HepG2 (cell line): Measurements from ENCODE around the gene MRPL43. TPM values are rescaled to one million over a fixed set of nuclear protein-coding genes. Genes with fewer than 3 reads are reported as not detected.

ENCODE experiments used
- EEA1 ChIP-seq: sonication (generic); formaldehyde crosslinking; IDR thresholded peaks from 2 replicates; pipeline ENCODE4 v1.5.1; 2020; ENCODE audit warnings: mild to moderate bottlenecking, missing genetic modification reagents, borderline replicate concordance
- HNF4A ChIP-seq: sonication (generic); formaldehyde crosslinking; IDR thresholded peaks from 2 replicates; pipeline ENCODE4 v1.4.0; 2020; ENCODE audit warnings: missing genetic modification reagents
- HOXA3 ChIP-seq: sonication (generic); formaldehyde crosslinking; IDR thresholded peaks from 2 replicates; pipeline ENCODE4 v1.5.0; 2020; ENCODE audit warnings: missing genetic modification reagents
- IRF2 ChIP-seq: IDR thresholded peaks from 2 replicates; pipeline ENCODE4 v1.6.1; 2018; ENCODE audit warnings: missing genetic modification reagents, missing compliant biosample characterization
- KDM4B ChIP-seq: sonication (generic); formaldehyde crosslinking; IDR thresholded peaks from 2 replicates; pipeline ENCODE4 v1.4.0; 2020; ENCODE audit warnings: missing genetic modification reagents
- KLF16 ChIP-seq, 2 experiments: sonication (generic) in 1 of 2; formaldehyde crosslinking in 1 of 2; IDR thresholded peaks; 2 replicates each; pipeline versions ENCODE4 v1.6.1 to v1.8.0; 2016 to 2023; ENCODE audit warnings: missing genetic modification reagents in 2 of 2, missing compliant biosample characterization in 1 of 2
- NKX3-1 ChIP-seq: sonication (generic); formaldehyde crosslinking; IDR thresholded peaks from 2 replicates; pipeline ENCODE4 v1.5.0; 2020; ENCODE audit warnings: missing genetic modification reagents
- PHF21A ChIP-seq: sonication (generic); formaldehyde crosslinking; IDR thresholded peaks from 2 replicates; pipeline ENCODE4 v1.5.0; 2020; ENCODE audit warnings: mild to moderate bottlenecking, missing genetic modification reagents
- RAD21 ChIP-seq: fragments of 450-650 bp; formaldehyde crosslinking; IDR thresholded peaks from 2 replicates; pipeline ENCODE4 v1.5.0; 2020; ENCODE audit warnings: mild to moderate bottlenecking
- SMARCE1 ChIP-seq: fragments of 450-650 bp; IDR thresholded peaks from 2 replicates; pipeline ENCODE4 v1.6.1; 2017; ENCODE audit warnings: borderline replicate concordance
- TCF7L2 ChIP-seq: IDR thresholded peaks from 2 replicates; pipeline ENCODE4 v1.6.1; 2011; ENCODE audit warnings: mild to moderate bottlenecking, low read depth, low read length, moderate library complexity
- ZFX ChIP-seq: sonication (generic); formaldehyde crosslinking; IDR thresholded peaks from 2 replicates; pipeline ENCODE4 v1.4.0; 2020; ENCODE audit warnings: mild to moderate bottlenecking, low read depth, missing genetic modification reagents, moderate library complexity
- ZFY ChIP-seq: sonication (generic); formaldehyde crosslinking; IDR thresholded peaks from 2 replicates; pipeline ENCODE4 v1.4.0; 2020; ENCODE audit warnings: missing genetic modification reagents
- ZNF20 ChIP-seq: sonication (generic); formaldehyde crosslinking; IDR thresholded peaks from 2 replicates; pipeline ENCODE4 v1.4.0; 2020; ENCODE audit warnings: mild to moderate bottlenecking, moderate library complexity, missing genetic modification reagents
- ZNF224 ChIP-seq: sonication (generic); formaldehyde crosslinking; IDR thresholded peaks from 2 replicates; pipeline ENCODE4 v1.5.0; 2020; ENCODE audit warnings: mild to moderate bottlenecking, missing genetic modification reagents
- ZNF263 ChIP-seq: sonication (generic); formaldehyde crosslinking; IDR thresholded peaks from 2 replicates; pipeline ENCODE4 v1.4.0; 2020; ENCODE audit warnings: missing genetic modification reagents
- ZNF274 ChIP-seq: sonication (generic); formaldehyde crosslinking; IDR thresholded peaks from 2 replicates; pipeline ENCODE4 v1.5.1; 2020; ENCODE audit warnings: mild to moderate bottlenecking, missing genetic modification reagents
- ZNF30 ChIP-seq: sonication (generic); formaldehyde crosslinking; IDR thresholded peaks from 2 replicates; pipeline ENCODE4 v1.5.0; 2020; ENCODE audit warnings: mild to moderate bottlenecking, missing genetic modification reagents
- ZNF430 ChIP-seq: sonication (generic); formaldehyde crosslinking; IDR thresholded peaks from 2 replicates; pipeline ENCODE4 v1.9.0; 2021; ENCODE audit warnings: mild to moderate bottlenecking, missing genetic modification reagents
- ZNF780A ChIP-seq: sonication (generic); formaldehyde crosslinking; IDR thresholded peaks from 2 replicates; pipeline ENCODE4 v1.8.0; 2022; ENCODE audit warnings: mild to moderate bottlenecking, missing genetic modification reagents, moderate library complexity
- ZZZ3 ChIP-seq: sonication (generic); formaldehyde crosslinking; IDR thresholded peaks from 2 replicates; pipeline ENCODE4 v1.4.0; 2020; ENCODE audit warnings: missing genetic modification reagents, mild to moderate bottlenecking, borderline replicate concordance
- polyA plus RNA-seq, 8 experiments: library from polyadenylated mRNA; depleted of rRNA in 3 of 8; stranded (reverse) in 7 of 8; unstranded in 1 of 8; fragments of >200 nt; fragmentation: Illumina TruSeq in 4 of 8; extraction: Trizol in 4 of 8; gene quantifications; 2 replicates each; pipeline versions ENCODE4 v1.2.1 to v1.2.3, GENCODE V29; 2011 to 2016; ENCODE audit warnings: low read depth in 4 of 8, missing spikeins in 1 of 8, mixed read lengths in 1 of 8; ENCODE audit not compliant: insufficient read depth in 1 of 8
- total RNA-seq, 5 experiments: library from RNA; depleted of rRNA; stranded (reverse); fragments of >200 nt; fragmentation: Illumina TruSeq; extraction: Trizol; gene quantifications; 2 replicates each; pipeline ENCODE4 v1.2.3, GENCODE V29; 2016; ENCODE audit warnings: low read depth in 1 of 5
- TF ChIP-seq, protein P1 (sequence below): sonication (generic); formaldehyde crosslinking; IDR thresholded peaks from 2 replicates; pipeline ENCODE4 v1.4.0; 2020; ENCODE audit warnings: mild to moderate bottlenecking, missing genetic modification reagents
- TF ChIP-seq, protein P2 (sequence below): sonication (generic); IDR thresholded peaks from 2 replicates; pipeline ENCODE4 v1.6.1; 2016; ENCODE audit warnings: low read depth, borderline replicate concordance
- TF ChIP-seq, protein P3 (sequence below): sonication (generic); formaldehyde crosslinking; conservative IDR thresholded peaks from 2 replicates; pipeline ENCODE4 v1.8.0; 2022; ENCODE audit warnings: low read depth, missing genetic modification reagents

Gene MRPL43
- total and polyA plus RNA-seq, 2 of the 13 experiments (the other 11 are each of a cell fraction or from before 2014, with no cell fraction given) = 71.0 to 73.7 TPM

DNA sequence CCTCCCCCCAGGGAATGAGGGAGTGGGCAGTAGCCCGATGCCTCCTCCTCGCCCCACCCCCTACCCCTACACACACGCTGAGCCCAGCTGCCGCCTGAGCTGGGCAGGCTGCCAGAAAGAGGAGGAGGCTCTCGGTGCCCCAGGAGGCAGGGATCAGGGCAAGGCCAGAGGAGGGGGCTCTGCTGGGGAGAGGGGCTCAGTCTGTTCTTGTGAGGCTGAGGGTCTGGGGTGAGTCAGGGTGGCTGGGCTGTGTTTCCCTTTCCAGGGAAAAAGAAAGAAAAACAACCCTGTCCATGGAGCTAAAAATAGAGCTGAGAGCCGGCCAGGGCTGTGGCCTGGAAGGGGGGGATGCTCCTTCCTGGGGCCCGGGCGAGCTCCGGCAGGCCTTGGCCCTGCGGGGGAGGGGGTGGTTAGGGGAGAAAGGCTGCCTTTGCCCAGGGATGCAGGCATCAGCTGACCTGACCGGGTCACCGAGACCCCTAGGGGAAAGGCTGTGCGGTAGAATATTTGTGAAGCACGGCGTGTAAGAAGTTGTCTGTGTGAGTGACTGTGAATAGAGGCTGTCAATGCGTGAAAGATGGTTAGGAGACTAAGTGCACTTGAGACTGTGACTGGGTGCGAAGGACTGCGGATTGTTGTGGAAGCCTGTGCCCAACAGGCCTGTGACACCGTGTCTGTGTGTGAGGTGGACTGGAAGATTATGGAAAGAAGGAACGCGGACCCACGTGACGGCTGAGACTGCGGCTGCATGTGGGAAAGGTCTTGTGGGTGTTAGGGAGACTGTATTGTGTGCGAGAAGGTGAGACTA is 11.1 kb upstream of the MRPL43 start (continued):
- 0 out of 2 replicates have a peak, but pooled peaks have one; percentile 69 for TF ChIP-seq ZNF20 (CRISPR knock-in tag)
- TF ChIP-seq KLF16 (CRISPR knock-in tag; IDR thresholded peaks at IDR 0.05) = 0 out of 4 replicates have a peak, but pooled peaks of 1 of the 2 experiments have one; percentile 4
- TF ChIP-seq, protein P1, sequence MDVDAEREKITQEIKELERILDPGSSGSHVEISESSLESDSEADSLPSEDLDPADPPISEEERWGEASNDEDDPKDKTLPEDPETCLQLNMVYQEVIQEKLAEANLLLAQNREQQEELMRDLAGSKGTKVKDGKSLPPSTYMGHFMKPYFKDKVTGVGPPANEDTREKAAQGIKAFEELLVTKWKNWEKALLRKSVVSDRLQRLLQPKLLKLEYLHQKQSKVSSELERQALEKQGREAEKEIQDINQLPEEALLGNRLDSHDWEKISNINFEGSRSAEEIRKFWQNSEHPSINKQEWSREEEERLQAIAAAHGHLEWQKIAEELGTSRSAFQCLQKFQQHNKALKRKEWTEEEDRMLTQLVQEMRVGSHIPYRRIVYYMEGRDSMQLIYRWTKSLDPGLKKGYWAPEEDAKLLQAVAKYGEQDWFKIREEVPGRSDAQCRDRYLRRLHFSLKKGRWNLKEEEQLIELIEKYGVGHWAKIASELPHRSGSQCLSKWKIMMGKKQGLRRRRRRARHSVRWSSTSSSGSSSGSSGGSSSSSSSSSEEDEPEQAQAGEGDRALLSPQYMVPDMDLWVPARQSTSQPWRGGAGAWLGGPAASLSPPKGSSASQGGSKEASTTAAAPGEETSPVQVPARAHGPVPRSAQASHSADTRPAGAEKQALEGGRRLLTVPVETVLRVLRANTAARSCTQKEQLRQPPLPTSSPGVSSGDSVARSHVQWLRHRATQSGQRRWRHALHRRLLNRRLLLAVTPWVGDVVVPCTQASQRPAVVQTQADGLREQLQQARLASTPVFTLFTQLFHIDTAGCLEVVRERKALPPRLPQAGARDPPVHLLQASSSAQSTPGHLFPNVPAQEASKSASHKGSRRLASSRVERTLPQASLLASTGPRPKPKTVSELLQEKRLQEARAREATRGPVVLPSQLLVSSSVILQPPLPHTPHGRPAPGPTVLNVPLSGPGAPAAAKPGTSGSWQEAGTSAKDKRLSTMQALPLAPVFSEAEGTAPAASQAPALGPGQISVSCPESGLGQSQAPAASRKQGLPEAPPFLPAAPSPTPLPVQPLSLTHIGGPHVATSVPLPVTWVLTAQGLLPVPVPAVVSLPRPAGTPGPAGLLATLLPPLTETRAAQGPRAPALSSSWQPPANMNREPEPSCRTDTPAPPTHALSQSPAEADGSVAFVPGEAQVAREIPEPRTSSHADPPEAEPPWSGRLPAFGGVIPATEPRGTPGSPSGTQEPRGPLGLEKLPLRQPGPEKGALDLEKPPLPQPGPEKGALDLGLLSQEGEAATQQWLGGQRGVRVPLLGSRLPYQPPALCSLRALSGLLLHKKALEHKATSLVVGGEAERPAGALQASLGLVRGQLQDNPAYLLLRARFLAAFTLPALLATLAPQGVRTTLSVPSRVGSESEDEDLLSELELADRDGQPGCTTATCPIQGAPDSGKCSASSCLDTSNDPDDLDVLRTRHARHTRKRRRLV (CRISPR knock-in tag) = no peak
- TF ChIP-seq ZFY (CRISPR knock-in tag) = no peak; the same call in 1 of the 2 replicates
- TF ChIP-seq ZNF263 (CRISPR knock-in tag) = no peak
- 0 out of 2 replicates have a peak, but pooled peaks have one; percentile 14 for TF ChIP-seq PHF21A (CRISPR knock-in tag)
- TF ChIP-seq RAD21 (CRISPR knock-in tag) = no peak
- TF ChIP-seq ZNF780A = no peak
- TF ChIP-seq ZNF224 (CRISPR knock-in tag) = no peak
- no peak for TF ChIP-seq ZNF30 (CRISPR knock-in tag)
- TF ChIP-seq ZNF430 (CRISPR knock-in tag) = no peak
- no peak for TF ChIP-seq TCF7L2
- no peak; the same call in 1 of the 2 replicates for TF ChIP-seq HOXA3 (CRISPR knock-in tag)
- TF ChIP-seq ZFX (CRISPR knock-in tag) = peak; percentile 34
- no peak for TF ChIP-seq KDM4B (CRISPR knock-in tag)
- no peak for TF ChIP-seq EEA1 (CRISPR knock-in tag)
- 0 out of 2 replicates have a peak, but pooled peaks have one; percentile 11 for TF ChIP-seq IRF2
- no peak for TF ChIP-seq HNF4A
- TF ChIP-seq ZNF274 (CRISPR knock-in tag) = no peak
- TF ChIP-seq, protein P2, sequence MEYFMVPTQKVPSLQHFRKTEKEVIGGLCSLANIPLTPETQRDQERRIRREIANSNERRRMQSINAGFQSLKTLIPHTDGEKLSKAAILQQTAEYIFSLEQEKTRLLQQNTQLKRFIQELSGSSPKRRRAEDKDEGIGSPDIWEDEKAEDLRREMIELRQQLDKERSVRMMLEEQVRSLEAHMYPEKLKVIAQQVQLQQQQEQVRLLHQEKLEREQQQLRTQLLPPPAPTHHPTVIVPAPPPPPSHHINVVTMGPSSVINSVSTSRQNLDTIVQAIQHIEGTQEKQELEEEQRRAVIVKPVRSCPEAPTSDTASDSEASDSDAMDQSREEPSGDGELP = peak; percentile 85
- no peak for TF ChIP-seq ZZZ3
- TF ChIP-seq SMARCE1 = no peak
- TF ChIP-seq NKX3-1 (CRISPR knock-in tag) = no peak; the same call in 1 of the 2 replicates
- TF ChIP-seq, protein P3, sequence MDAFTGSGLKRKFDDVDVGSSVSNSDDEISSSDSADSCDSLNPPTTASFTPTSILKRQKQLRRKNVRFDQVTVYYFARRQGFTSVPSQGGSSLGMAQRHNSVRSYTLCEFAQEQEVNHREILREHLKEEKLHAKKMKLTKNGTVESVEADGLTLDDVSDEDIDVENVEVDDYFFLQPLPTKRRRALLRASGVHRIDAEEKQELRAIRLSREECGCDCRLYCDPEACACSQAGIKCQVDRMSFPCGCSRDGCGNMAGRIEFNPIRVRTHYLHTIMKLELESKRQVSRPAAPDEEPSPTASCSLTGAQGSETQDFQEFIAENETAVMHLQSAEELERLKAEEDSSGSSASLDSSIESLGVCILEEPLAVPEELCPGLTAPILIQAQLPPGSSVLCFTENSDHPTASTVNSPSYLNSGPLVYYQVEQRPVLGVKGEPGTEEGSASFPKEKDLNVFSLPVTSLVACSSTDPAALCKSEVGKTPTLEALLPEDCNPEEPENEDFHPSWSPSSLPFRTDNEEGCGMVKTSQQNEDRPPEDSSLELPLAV (CRISPR knock-in tag) = no peak
